ENCODE results near the gene OPCML. TPM values are rescaled to one million over a fixed set of nuclear protein-coding genes. Genes with fewer than 3 reads are reported as not detected.

OPCML gene
- total and polyA plus RNA-seq, 2 donors, result 0.06 to 2.3 TPM

- no peak for DNase-seq (ENCODE audit: extremely low spot score)
- Histone ChIP-seq H3K4me3 (ENCODE audit: low read depth, low read length) (no peak overlapping the region), H3K4me1 (ENCODE audit: insufficient read depth) (no peaks in the 10 kb centered on the region), H3K27ac (ENCODE audit: low read depth) (no peak overlapping the region), H3K36me3 (ENCODE audit: insufficient read depth) (no peaks in the 10 kb centered on the region)
- WGBS, result 94% methylated on average over 5 of the region's 5 CpGs
Observed at GRCh38 chr11:132763503-132763902, 768.8 kb downstream of the OPCML start.

- Histone ChIP-seq H3K36me3 (ENCODE audit: insufficient read depth) (no peaks in the 10 kb centered on the region), H3K27ac (ENCODE audit: low read depth) (no peak overlapping the region), H3K4me3 (ENCODE audit: low read depth, low read length) (no peak overlapping the region), H3K4me1 (ENCODE audit: insufficient read depth) (no peaks in the 10 kb centered on the region)
- WGBS, result 86% methylated on average over 5 of the region's 5 CpGs
- DNase-seq (ENCODE audit: extremely low spot score), result no peak
Observed at GRCh38 chr11:132755934-132756333, 776.4 kb downstream of the OPCML start.

GRCh38 chr11:132751516-132752250 is 780.6 kb downstream of the OPCML start:
- H3K4me3 ChIP-seq (ENCODE audit: low read depth, low read length), result no peak overlapping the region
- WGBS, result 72% methylated on average over 3 of the region's 3 CpGs

GRCh38 chr11:132746305-132746704 is 786.0 kb downstream of the OPCML start:
- no peaks in the 10 kb centered on the region for H3K4me1 ChIP-seq (ENCODE audit: insufficient read depth)

More at GRCh38 chr11:132751516-132752250, 780.6 kb downstream of the OPCML start:
- no peak overlapping the region for H3K27ac ChIP-seq (ENCODE audit: low read depth)
- DNase-seq (ENCODE audit: extremely low spot score), result no peak
- H3K4me1 ChIP-seq (ENCODE audit: insufficient read depth), result no peaks in the 10 kb centered on the region
- no peaks in the 10 kb centered on the region for H3K36me3 ChIP-seq (ENCODE audit: insufficient read depth)

GRCh38 chr11:132745306-132745705 is 787.0 kb downstream of the OPCML start:
- 74% methylated on average over 1 of the region's 1 CpG for WGBS
- Histone ChIP-seq H3K4me1 (ENCODE audit: insufficient read depth) (no peaks in the 10 kb centered on the region), H3K27ac (ENCODE audit: low read depth) (no peak overlapping the region), H3K4me3 (ENCODE audit: low read depth, low read length) (no peak overlapping the region), H3K36me3 (ENCODE audit: insufficient read depth) (no peaks in the 10 kb centered on the region)
- no peak for DNase-seq (ENCODE audit: extremely low spot score)

More at GRCh38 chr11:132746305-132746704, 786.0 kb downstream of the OPCML start:
- Histone ChIP-seq H3K27ac (ENCODE audit: low read depth) (no peak overlapping the region), H3K36me3 (ENCODE audit: insufficient read depth) (no peaks in the 10 kb centered on the region), H3K4me3 (ENCODE audit: low read depth, low read length) (no peak overlapping the region)
- WGBS, result 60% methylated on average over 5 of the region's 5 CpGs
- DNase-seq (ENCODE audit: extremely low spot score), result no peak

GRCh38 chr11:132744771-132745170 is 787.5 kb downstream of the OPCML start:
- Histone ChIP-seq H3K4me1 (ENCODE audit: insufficient read depth) (no peaks in the 10 kb centered on the region), H3K4me3 (ENCODE audit: low read depth, low read length) (no peak overlapping the region), H3K27ac (ENCODE audit: low read depth) (no peak overlapping the region), H3K36me3 (ENCODE audit: insufficient read depth) (no peaks in the 10 kb centered on the region)
- WGBS, result 62% methylated on average over 8 of the region's 8 CpGs
- DNase-seq (ENCODE audit: extremely low spot score), result no peak

- no peak for DNase-seq (ENCODE audit: extremely low spot score)
- no peaks in the 10 kb centered on the region for H3K4me1 ChIP-seq (ENCODE audit: insufficient read depth)
- no peak overlapping the region for H3K27ac ChIP-seq (ENCODE audit: low read depth)
- H3K36me3 ChIP-seq (ENCODE audit: insufficient read depth), result no peaks in the 10 kb centered on the region
- WGBS, result 90% methylated on average over 4 of the region's 4 CpGs
- no peak overlapping the region for H3K4me3 ChIP-seq (ENCODE audit: low read depth, low read length)
Observed at GRCh38 chr11:132743601-132744000, 788.7 kb downstream of the OPCML start.

GRCh38 chr11:132742929-132743328 is 789.4 kb downstream of the OPCML start:
- Histone ChIP-seq H3K27ac (ENCODE audit: low read depth) (no peak overlapping the region), H3K36me3 (ENCODE audit: insufficient read depth) (no peaks in the 10 kb centered on the region), H3K4me1 (ENCODE audit: insufficient read depth) (no peaks in the 10 kb centered on the region), H3K4me3 (ENCODE audit: low read depth, low read length) (no peak overlapping the region)
- no peak for DNase-seq (ENCODE audit: extremely low spot score)
- WGBS, result 84% methylated on average over 6 of the region's 6 CpGs

- 65% methylated on average over 2 of the region's 2 CpGs for WGBS
- DNase-seq (ENCODE audit: extremely low spot score), result no peak
- no peaks in the 10 kb centered on the region for H3K36me3 ChIP-seq (ENCODE audit: insufficient read depth)
- H3K27ac ChIP-seq (ENCODE audit: low read depth), result no peak overlapping the region
- H3K4me3 ChIP-seq (ENCODE audit: low read depth, low read length), result no peak overlapping the region
- H3K4me1 ChIP-seq (ENCODE audit: insufficient read depth), result no peaks in the 10 kb centered on the region
Observed at GRCh38 chr11:132734217-132734616, 798.1 kb downstream of the OPCML start.

- H3K4me1 ChIP-seq (ENCODE audit: insufficient read depth), result no peaks in the 10 kb centered on the region
- DNase-seq (ENCODE audit: extremely low spot score), result no peak
- no peak overlapping the region for H3K4me3 ChIP-seq (ENCODE audit: low read depth, low read length)
- no peak overlapping the region for H3K27ac ChIP-seq (ENCODE audit: low read depth)
- no peaks in the 10 kb centered on the region for H3K36me3 ChIP-seq (ENCODE audit: insufficient read depth)
- WGBS, result 70% methylated on average over 14 of the region's 14 CpGs
Observed at GRCh38 chr11:132728026-132728425, 804.3 kb downstream of the OPCML start.

GRCh38 chr11:132721526-132721925 is 810.8 kb downstream of the OPCML start:
- Histone ChIP-seq H3K27ac (ENCODE audit: low read depth) (no peak overlapping the region), H3K4me3 (ENCODE audit: low read depth, low read length) (no peak overlapping the region), H3K36me3 (ENCODE audit: insufficient read depth) (no peaks in the 10 kb centered on the region), H3K4me1 (ENCODE audit: insufficient read depth) (no peaks in the 10 kb centered on the region)
- whole genome bisulfite sequencing, result 70% methylated on average over 5 of the region's 5 CpGs
- DNase-seq (ENCODE audit: extremely low spot score), result no peak

GRCh38 chr11:132719684-132720083 is 812.6 kb downstream of the OPCML start:
- WGBS, result 73% methylated on average over 4 of the region's 4 CpGs
- Histone ChIP-seq H3K36me3 (ENCODE audit: insufficient read depth) (no peaks in the 10 kb centered on the region), H3K4me3 (ENCODE audit: low read depth, low read length) (no peak overlapping the region), H3K27ac (ENCODE audit: low read depth) (no peak overlapping the region), H3K4me1 (ENCODE audit: insufficient read depth) (no peaks in the 10 kb centered on the region)
- DNase-seq (ENCODE audit: extremely low spot score), result no peak

GRCh38 chr11:132718711-132719671 is 813.3 kb downstream of the OPCML start:
- 57% methylated on average over 27 of the region's 27 CpGs for WGBS
- no peak overlapping the region for H3K4me3 ChIP-seq (ENCODE audit: low read depth, low read length)

GRCh38 chr11:132717824-132718223 is 814.5 kb downstream of the OPCML start:
- no peaks in the 10 kb centered on the region for H3K36me3 ChIP-seq (ENCODE audit: insufficient read depth)
- WGBS, result 77% methylated on average over 8 of the region's 8 CpGs
- no peak overlapping the region for H3K4me3 ChIP-seq (ENCODE audit: low read depth, low read length)
- no peak overlapping the region for H3K27ac ChIP-seq (ENCODE audit: low read depth)
- DNase-seq (ENCODE audit: extremely low spot score), result no peak
- H3K4me1 ChIP-seq (ENCODE audit: insufficient read depth), result no peaks in the 10 kb centered on the region

More at GRCh38 chr11:132718711-132719671, 813.3 kb downstream of the OPCML start:
- Histone ChIP-seq H3K36me3 (ENCODE audit: insufficient read depth) (no peaks in the 10 kb centered on the region), H3K27ac (ENCODE audit: low read depth) (no peak overlapping the region), H3K4me1 (ENCODE audit: insufficient read depth) (no peaks in the 10 kb centered on the region)
- no peak for DNase-seq (ENCODE audit: extremely low spot score)
